ENCODE data around the gene GAST. TPM values are rescaled to one million over a fixed set of nuclear protein-coding genes. Genes with fewer than 3 reads are reported as not detected.

The GAST gene
- total RNA-seq, 1 donor from 2014 or later: not detected

GRCh38 chr17:41723801-41724475 is 11.8 kb downstream of the GAST start:
- H3K36me3 Mint-ChIP-seq (ENCODE audit: low read depth, unreplicated experiment): no peaks in the 10 kb centered on the region
- no peak for TF ChIP-seq CTCF (IDR thresholded peaks at IDR 0.05; ENCODE audit: insufficient read depth, low read depth, low read length)
- no peak for TF ChIP-seq EZH2 (IDR thresholded peaks at IDR 0.05; ENCODE audit: insufficient read depth, low read length)
- H3K4me3 Mint-ChIP-seq (ENCODE audit: unreplicated experiment): no peak overlapping the region
- no peak for DNase-seq (ENCODE audit: low read depth)
- no peaks in the 10 kb centered on the region for H3K4me1 Mint-ChIP-seq (ENCODE audit: low read depth, unreplicated experiment)
- no peak for FAIRE-seq
- Histone ChIP-seq H3K4me2 (ENCODE audit: low read length) (no peak overlapping the region), H2AFZ (ENCODE audit: low read depth, low read length) (no peak overlapping the region), H3K4me3 (ENCODE audit: insufficient read depth, low read depth, low read length) (no peak overlapping the region), H3K36me3 (ENCODE audit: insufficient read depth, low read length) (no peaks in the 10 kb centered on the region), H3K9ac (ENCODE audit: low read length) (no peak overlapping the region), H3K79me2 (ENCODE audit: insufficient read depth, low read length) (no peaks in the 10 kb centered on the region), H3K9me3 (ENCODE audit: insufficient read depth, low read depth, low read length) (no peaks in the 10 kb centered on the region), H3K4me1 (ENCODE audit: insufficient read depth, low read length) (no peaks in the 10 kb centered on the region), H3K27ac (ENCODE audit: low read depth, low read length) (no peak overlapping the region), H4K20me1 (ENCODE audit: insufficient read depth, low read length) (no peaks in the 10 kb centered on the region), H3K27me3 (ENCODE audit: insufficient read depth, low read length) (no peaks in the 10 kb centered on the region)
- no peak overlapping the region for H3K27ac Mint-ChIP-seq (ENCODE audit: unreplicated experiment)
- H3K9me3 Mint-ChIP-seq (ENCODE audit: unreplicated experiment): no peaks in the 10 kb centered on the region
- H3K27me3 Mint-ChIP-seq (ENCODE audit: low read depth, unreplicated experiment): peaks cover 22% of the 10 kb centered on the region

- Mint-ChIP-seq H3K27ac (ENCODE audit: unreplicated experiment) (no peak overlapping the region), H3K36me3 (ENCODE audit: low read depth, unreplicated experiment) (no peaks in the 10 kb centered on the region), H3K4me1 (ENCODE audit: low read depth, unreplicated experiment) (no peaks in the 10 kb centered on the region), H3K9me3 (ENCODE audit: unreplicated experiment) (no peaks in the 10 kb centered on the region), H3K4me3 (ENCODE audit: unreplicated experiment) (no peak overlapping the region), H3K27me3 (ENCODE audit: low read depth, unreplicated experiment) (peaks cover 22% of the 10 kb centered on the region)
- no peak for DNase-seq (ENCODE audit: low read depth)
- Histone ChIP-seq H3K79me2 (ENCODE audit: insufficient read depth, low read length) (no peaks in the 10 kb centered on the region), H3K4me2 (ENCODE audit: low read length) (no peak overlapping the region), H4K20me1 (ENCODE audit: insufficient read depth, low read length) (no peaks in the 10 kb centered on the region), H3K27ac (ENCODE audit: low read depth, low read length) (no peak overlapping the region), H3K27me3 (ENCODE audit: insufficient read depth, low read length) (no peaks in the 10 kb centered on the region), H3K4me1 (ENCODE audit: insufficient read depth, low read length) (no peaks in the 10 kb centered on the region), H3K36me3 (ENCODE audit: insufficient read depth, low read length) (no peaks in the 10 kb centered on the region), H3K9me3 (ENCODE audit: insufficient read depth, low read depth, low read length) (no peaks in the 10 kb centered on the region), H3K9ac (ENCODE audit: low read length) (no peak overlapping the region), H2AFZ (ENCODE audit: low read depth, low read length) (no peak overlapping the region), H3K4me3 (ENCODE audit: insufficient read depth, low read depth, low read length) (no peak overlapping the region)
- TF ChIP-seq EZH2 (IDR thresholded peaks at IDR 0.05; ENCODE audit: insufficient read depth, low read length): no peak
- no peak for TF ChIP-seq CTCF (IDR thresholded peaks at IDR 0.05; ENCODE audit: insufficient read depth, low read depth, low read length)
- FAIRE-seq: no peak
These were observed 12.4 kb downstream of the GAST start for GRCh38 chr17:41724476-41725050.

GRCh38 chr17:41725134-41725533 is 13.0 kb downstream of the GAST start:
- H3K27me3 ChIP-seq (ENCODE audit: insufficient read depth, low read length): peaks cover 1% of the 10 kb centered on the region
- DNase-seq (ENCODE audit: low read depth) (no peak), FAIRE-seq (no peak)
- H2AFZ ChIP-seq (ENCODE audit: low read depth, low read length): no peak overlapping the region
- H3K4me3 Mint-ChIP-seq (ENCODE audit: unreplicated experiment): no peak overlapping the region
- H3K9me3 Mint-ChIP-seq (ENCODE audit: unreplicated experiment): no peaks in the 10 kb centered on the region
- no peak for TF ChIP-seq CTCF (IDR thresholded peaks at IDR 0.05; ENCODE audit: insufficient read depth, low read depth, low read length)
- no peak for TF ChIP-seq EZH2 (IDR thresholded peaks at IDR 0.05; ENCODE audit: insufficient read depth, low read length)
- H3K36me3 Mint-ChIP-seq (ENCODE audit: low read depth, unreplicated experiment): no peaks in the 10 kb centered on the region
- H3K4me1 ChIP-seq (ENCODE audit: insufficient read depth, low read length): no peaks in the 10 kb centered on the region
- H3K4me1 Mint-ChIP-seq (ENCODE audit: low read depth, unreplicated experiment): no peaks in the 10 kb centered on the region
- H3K27ac ChIP-seq (ENCODE audit: low read depth, low read length): no peak overlapping the region
- H3K9me3 ChIP-seq (ENCODE audit: insufficient read depth, low read depth, low read length): no peaks in the 10 kb centered on the region
- no peak overlapping the region for H3K27ac Mint-ChIP-seq (ENCODE audit: unreplicated experiment)
- no peaks in the 10 kb centered on the region for H3K79me2 ChIP-seq (ENCODE audit: insufficient read depth, low read length)
- peaks cover 24% of the 10 kb centered on the region for H3K27me3 Mint-ChIP-seq (ENCODE audit: low read depth, unreplicated experiment)
- no peaks in the 10 kb centered on the region for H4K20me1 ChIP-seq (ENCODE audit: insufficient read depth, low read length)
- no peak overlapping the region for H3K4me3 ChIP-seq (ENCODE audit: insufficient read depth, low read depth, low read length)
- H3K9ac ChIP-seq (ENCODE audit: low read length): no peak overlapping the region
- H3K36me3 ChIP-seq (ENCODE audit: insufficient read depth, low read length): no peaks in the 10 kb centered on the region
- H3K4me2 ChIP-seq (ENCODE audit: low read length): no peak overlapping the region

Measured in astrocyte (in vitro differentiated cells and primary cell).